H1 (cell line): ENCODE data around the gene SIRT6. TPM values are rescaled to one million over a fixed set of nuclear protein-coding genes. Genes with fewer than 3 reads are reported as not detected.

ENCODE experiments used
- BRCA1 ChIP-seq: IDR thresholded peaks from 2 replicates; pipeline ENCODE4 v1.6.1; 2012; ENCODE audit warnings: low read depth, low read length, improper control_type of control experiment
- CHD7 ChIP-seq: fragments of 300-600 bp; sonication (generic); IDR thresholded peaks from 2 replicates; pipeline ENCODE4 v1.7.1; 2012; ENCODE audit warnings: low read length, moderate library complexity, mild to moderate bottlenecking, inconsistent platforms; ENCODE audit not compliant: insufficient replicate concordance
- CTBP2 ChIP-seq: IDR thresholded peaks from 2 replicates; pipeline ENCODE4 v1.7.0; 2011; ENCODE audit warnings: borderline replicate concordance, mild to moderate bottlenecking, moderate library complexity, mixed read lengths, low read length; ENCODE audit not compliant: insufficient read depth, insufficient read length
- HDAC2 ChIP-seq, 2 experiments: fragments of 300-600 bp in 1 of 2; sonication (generic) in 1 of 2; IDR thresholded peaks; 2 replicates each; pipeline ENCODE4 v1.6.1; 2011 to 2012; ENCODE audit warnings: low read depth in 2 of 2, low read length in 2 of 2, mild to moderate bottlenecking in 2 of 2, moderate library complexity in 2 of 2, borderline replicate concordance in 1 of 2, inconsistent platforms in 1 of 2
- POLR2A ChIP-seq, 2 experiments: IDR thresholded peaks; 1 replicate in 1 of 2; 2 replicates in 1 of 2; pipeline ENCODE4 v1.6.1; 2011; ENCODE audit warnings: low read depth in 2 of 2, low read length in 2 of 2, mild to moderate bottlenecking in 2 of 2; ENCODE audit errors: control extremely low read depth in 1 of 2
- RXRA ChIP-seq: IDR thresholded peaks from 2 replicates; pipeline ENCODE4 v1.6.1; 2011; ENCODE audit warnings: low read depth, mild to moderate bottlenecking, low read length, moderate library complexity; ENCODE audit not compliant: insufficient read depth
- SIRT6 ChIP-seq: IDR thresholded peaks from one replicate; pipeline ENCODE4 v1.7.1; 2012; ENCODE audit warnings: low read length, inconsistent platforms
- SRF ChIP-seq: IDR thresholded peaks from 2 replicates; pipeline ENCODE4 v1.6.1; 2011; ENCODE audit warnings: mild to moderate bottlenecking, low read depth, low read length, moderate library complexity
- SUZ12 ChIP-seq: fragments of 200-600 bp; sonication (generic); IDR thresholded peaks from 2 replicates; pipeline ENCODE4 v1.6.1; 2012; ENCODE audit warnings: mild to moderate bottlenecking, inconsistent platforms, low read length, moderate library complexity, mixed read lengths
- ZNF274 ChIP-seq: IDR thresholded peaks from 2 replicates; pipeline ENCODE4 v1.7.0; 2012; ENCODE audit warnings: low read length, borderline replicate concordance; ENCODE audit errors: extremely low read depth
- polyA plus RNA-seq, 7 experiments: library from polyadenylated mRNA; depleted of rRNA in 3 of 7; stranded (reverse) in 5 of 7; unstranded in 2 of 7; fragments of >200 nt in 5 of 7; fragments of 200-250 nt in 2 of 7; gene quantifications; 1 replicate in 5 of 7; 2 replicates in 1 of 7; 4 replicates in 1 of 7; pipeline versions ENCODE4 v1.2.1 to v1.2.3, GENCODE V29; 2011 to 2013; ENCODE audit warnings: missing spikeins in 2 of 7, mixed read lengths in 2 of 7
- total RNA-seq: library from RNA; stranded (reverse); fragmentation: NEBNext Ultra II Directional; extraction: Animal tissue kit (Norgen Biotek cat#: 25700); gene quantifications from 2 replicates; pipeline ENCODE4 v1.2.1, GENCODE V29; 2021

The SIRT6 gene
- total and polyA plus RNA-seq, 2 of the 8 experiments (the other 6 are each of a cell fraction or from before 2014, with no cell fraction given) = 25.2 to 27.0 TPM

GRCh38 chr19:4182084-4182810, at the start of gene SIRT6, which contains the start of gene ANKRD24 (continued):
- TF ChIP-seq CHD7 (no peak), SRF (no peak), HDAC2 (IDR thresholded peaks at IDR 0.05; ENCODE audit: borderline replicate concordance in 1 of 2, low read depth in 2 of 2, low read length in 2 of 2) (peak in 1 of 2 experiments; percentile 89; a peak in 1 of 4 replicates), POLR2A (IDR thresholded peaks at IDR 0.05; ENCODE audit: control extremely low read depth in 1 of 2, low read depth in 2 of 2, low read length in 2 of 2) (peak in 1 of 2 experiments; percentile 62; a peak in 1 of 3 replicates), BRCA1 (no peak), RXRA (no peak), ZNF274 (no peak), SUZ12 (no peak), CTBP2 (no peak), SIRT6 (no peak)
